ENCODE results near the gene NUP107.

The NUP107 gene

GRCh38 chr12:68755536-68756243 lies 68.9 kb downstream of the NUP107 start:
- Histone ChIP-seq H3K36me3 (ENCODE audit: low read depth) (peaks cover 73% of the 10 kb centered on the region), H3K4me1 (ENCODE audit: insufficient read depth, poor library complexity, severe bottlenecking) (no peaks in the 10 kb centered on the region), H3K27me3 (ENCODE audit: insufficient read depth, poor library complexity, severe bottlenecking) (no peaks in the 10 kb centered on the region), H3K4me3 (ENCODE audit: severe bottlenecking) (no peak overlapping the region), H3K9me3 (ENCODE audit: severe bottlenecking) (no peaks in the 10 kb centered on the region), H3K27ac (ENCODE audit: poor library complexity, severe bottlenecking) (no peak overlapping the region)
- ATAC-seq (ENCODE audit: low read depth) (no peak), DNase-seq (ENCODE audit: low spot score) (no peak)
- TF ChIP-seq CTCF (IDR thresholded peaks at IDR 0.05; ENCODE audit: poor library complexity, severe bottlenecking) = no peak

DNA sequence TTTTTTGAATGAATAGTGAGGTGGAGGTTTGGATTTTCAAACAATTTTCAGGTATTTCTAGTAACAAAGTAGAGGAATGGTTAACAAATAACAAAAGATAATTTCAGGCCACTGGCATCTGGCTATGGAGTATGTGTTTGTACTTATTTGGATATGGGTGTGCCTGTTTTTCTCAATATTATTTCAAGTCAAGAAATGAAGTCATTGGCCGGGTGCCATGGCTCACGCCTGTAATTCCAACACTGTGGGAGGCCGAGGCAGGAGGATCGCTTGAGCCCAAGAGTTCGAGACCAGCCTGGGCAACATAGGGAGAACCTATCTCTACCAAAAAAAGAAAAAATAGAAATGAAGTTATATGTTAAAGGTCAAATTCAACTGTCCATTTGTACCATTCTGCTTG lies 73.1 kb downstream of the NUP107 start:
- no peak for DNase-seq (ENCODE audit: low spot score)
- no peak for ATAC-seq (ENCODE audit: low read depth)
- H3K27me3 ChIP-seq (ENCODE audit: insufficient read depth, poor library complexity, severe bottlenecking) = no peaks in the 10 kb centered on the region

DNA sequence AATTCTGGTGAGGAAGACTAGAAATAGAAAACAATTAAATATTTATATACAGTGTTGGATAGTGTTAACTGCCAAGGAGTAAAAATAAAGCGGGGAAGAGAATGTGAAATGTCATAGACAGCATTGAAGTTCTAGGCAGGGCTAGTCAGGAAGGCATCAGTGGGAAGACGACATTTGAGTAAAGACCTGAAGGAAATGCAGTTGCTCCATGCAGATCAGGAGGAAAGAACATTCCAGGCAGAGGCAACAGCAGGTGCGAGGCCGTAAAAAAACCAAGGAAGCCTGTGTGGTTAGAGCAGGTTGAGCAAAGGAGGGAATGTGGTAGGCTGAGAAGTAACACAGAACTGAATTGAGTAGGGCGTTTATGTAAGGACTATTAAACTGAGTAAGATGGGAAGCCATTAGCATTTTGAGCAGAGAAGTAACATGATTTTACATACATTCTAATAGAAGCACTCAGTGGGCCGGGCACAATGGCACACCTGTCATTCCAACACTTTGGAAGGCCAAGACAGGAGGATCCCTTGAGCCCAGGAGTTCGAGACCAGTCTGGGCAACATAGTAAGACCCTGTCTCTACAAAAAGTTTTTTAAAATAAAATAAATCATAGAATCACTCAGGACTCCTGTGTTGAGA lies 74.1 kb downstream of the NUP107 start:
- Histone ChIP-seq H3K4me3 (ENCODE audit: severe bottlenecking) (no peak overlapping the region), H3K9me3 (ENCODE audit: severe bottlenecking) (no peaks in the 10 kb centered on the region), H3K27ac (ENCODE audit: poor library complexity, severe bottlenecking) (no peak overlapping the region), H3K36me3 (ENCODE audit: low read depth) (peaks cover 43% of the 10 kb centered on the region), H3K4me1 (ENCODE audit: insufficient read depth, poor library complexity, severe bottlenecking) (no peaks in the 10 kb centered on the region), H3K27me3 (ENCODE audit: insufficient read depth, poor library complexity, severe bottlenecking) (no peaks in the 10 kb centered on the region)
- DNase-seq (ENCODE audit: low spot score) = no peak
- no peak for ATAC-seq (ENCODE audit: low read depth)
- TF ChIP-seq CTCF (IDR thresholded peaks at IDR 0.05; ENCODE audit: poor library complexity, severe bottlenecking) = no peak

More for the DNA sequence above, 73.1 kb downstream of the NUP107 start:
- no peak for TF ChIP-seq CTCF (IDR thresholded peaks at IDR 0.05; ENCODE audit: poor library complexity, severe bottlenecking)
- Histone ChIP-seq H3K27ac (ENCODE audit: poor library complexity, severe bottlenecking) (no peak overlapping the region), H3K4me3 (ENCODE audit: severe bottlenecking) (no peak overlapping the region), H3K9me3 (ENCODE audit: severe bottlenecking) (no peaks in the 10 kb centered on the region), H3K36me3 (ENCODE audit: low read depth) (peaks cover 54% of the 10 kb centered on the region), H3K4me1 (ENCODE audit: insufficient read depth, poor library complexity, severe bottlenecking) (no peaks in the 10 kb centered on the region)

GRCh38 chr12:68761442-68761812 lies 74.6 kb downstream of the NUP107 start:
- peaks cover 42% of the 10 kb centered on the region for H3K36me3 ChIP-seq (ENCODE audit: low read depth)

More at GRCh38 chr12:68761442-68761812, 74.6 kb downstream of the NUP107 start:
- H3K27me3 ChIP-seq (ENCODE audit: insufficient read depth, poor library complexity, severe bottlenecking) = no peaks in the 10 kb centered on the region
- H3K27ac ChIP-seq (ENCODE audit: poor library complexity, severe bottlenecking) = no peak overlapping the region
- no peaks in the 10 kb centered on the region for H3K4me1 ChIP-seq (ENCODE audit: insufficient read depth, poor library complexity, severe bottlenecking)
- no peak overlapping the region for H3K4me3 ChIP-seq (ENCODE audit: severe bottlenecking)
- ATAC-seq (ENCODE audit: low read depth) (no peak), DNase-seq (ENCODE audit: low spot score) (no peak)
- H3K9me3 ChIP-seq (ENCODE audit: severe bottlenecking) = no peaks in the 10 kb centered on the region
- TF ChIP-seq CTCF (IDR thresholded peaks at IDR 0.05; ENCODE audit: poor library complexity, severe bottlenecking) = no peak
